HG02678 (cell line): ENCODE measurements around the gene G3BP1.
"Not testable (repeated sequence)": the region's sequence is repeated elsewhere in the genome, so short reads cannot be mapped to it uniquely, and the experiment has no call there.

Experiments
- ATAC-seq: cut with Tn5 transposase; IDR thresholded peaks from one replicate; pipeline ENCODE4 v1.9.1; 2021; ENCODE audit warnings: mild to moderate bottlenecking, moderate library complexity; ENCODE audit not compliant: unreplicated experiment

The G3BP1 gene

GRCh38 chr5:151751593-151751992 is 20.2 kb upstream of the G3BP1 start:
- ATAC-seq = no peak

GRCh38 chr5:151755383-151755782 is 16.4 kb upstream of the G3BP1 start:
- ATAC-seq = no peak

- ATAC-seq = peak; percentile 13
Measured at GRCh38 chr5:151757233-151758140, 14.3 kb upstream of the G3BP1 start.

- peak; percentile 15 for ATAC-seq
Measured at GRCh38 chr5:151758141-151758429, 13.7 kb upstream of the G3BP1 start.

- ATAC-seq = peak; percentile 96
Measured at GRCh38 chr5:151758430-151759241, 13.1 kb upstream of the G3BP1 start, which contains the start of gene ATOX1. Gene ATOX1 (minus strand): TSS chr5:151758631. CDS start chr5:151758551, 80 bp downstream.

GRCh38 chr5:151764801-151765200 is 7.0 kb upstream of the G3BP1 start:
- ATAC-seq = no peak

- no peak for ATAC-seq
Measured at GRCh38 chr5:151766975-151767374, 4.8 kb upstream of the G3BP1 start.

- peak; percentile 28 for ATAC-seq
Measured at GRCh38 chr5:151770383-151771258, 1.1 kb upstream of the G3BP1 start.

- ATAC-seq = no peak
Measured at GRCh38 chr5:151772029-151772845, 483 bp downstream of the G3BP1 start.

- ATAC-seq = no peak
Measured at GRCh38 chr5:151772846-151773561, 1.2 kb downstream of the G3BP1 start.

- no peak for ATAC-seq
Measured at GRCh38 chr5:151773951-151774350, 2.2 kb downstream of the G3BP1 start.

- ATAC-seq = no peak
Measured at GRCh38 chr5:151775025-151775606, 3.4 kb downstream of the G3BP1 start.

GRCh38 chr5:151779531-151780125 is 7.9 kb downstream of the G3BP1 start:
- no peak for ATAC-seq

GRCh38 chr5:151780348-151780747 is 8.6 kb downstream of the G3BP1 start:
- ATAC-seq = no peak

GRCh38 chr5:151781201-151781600 is 9.4 kb downstream of the G3BP1 start:
- no peak for ATAC-seq

- ATAC-seq = not testable (repeated sequence)
Measured at GRCh38 chr5:151783664-151784063, 11.9 kb downstream of the G3BP1 start.

GRCh38 chr5:151784141-151784540 is 12.4 kb downstream of the G3BP1 start:
- no peak for ATAC-seq

GRCh38 chr5:151786468-151786867 is 14.7 kb downstream of the G3BP1 start:
- no peak for ATAC-seq

GRCh38 chr5:151787817-151788216 is 16.1 kb downstream of the G3BP1 start:
- ATAC-seq = no peak
